Activated CD4-positive, alpha-beta memory T cell treated with anti-CD3 and anti-CD28 coated beads for 36 hours (primary cell): ENCODE results near the gene SCN4B. TPM values are rescaled to one million over a fixed set of nuclear protein-coding genes. Genes with fewer than 3 reads are reported as not detected.

Source experiments
- CTCF ChIA-PET: fragments of 350-600 bp; sonication (Branson Sonifier 250); formaldehyde crosslinking; loops from one replicate; lab custom pipeline; 2021; ENCODE audit warnings: antibody characterized with exemption, inconsistent platforms; lab: Charles Lee
- POLR2A ChIA-PET: fragments of 350-600 bp; sonication (Branson Sonifier 250); formaldehyde crosslinking; loops from one replicate; lab custom pipeline; 2021; ENCODE audit warnings: antibody characterized with exemption; lab: Charles Lee
- DNase-seq: peaks from one replicate; pipeline ENCODE4 v3.0.0-alpha.2; 2020
- H3K27ac Mint-ChIP-seq: one replicate; pipeline ENCODE4 v1.8.0; 2021; ENCODE audit warnings: mixed read lengths
- H3K27me3 Mint-ChIP-seq: one replicate; pipeline ENCODE4 v1.8.0; 2021; ENCODE audit warnings: mixed read lengths
- H3K36me3 Mint-ChIP-seq: one replicate; pipeline ENCODE4 v1.8.0; 2021; ENCODE audit warnings: mixed read lengths
- H3K4me1 Mint-ChIP-seq: one replicate; pipeline ENCODE4 v1.8.0; 2021; ENCODE audit warnings: low read depth, mixed read lengths
- H3K4me3 Mint-ChIP-seq: one replicate; pipeline ENCODE4 v1.8.0; 2021; ENCODE audit warnings: mild to moderate bottlenecking, mixed read lengths
- H3K9me3 Mint-ChIP-seq: one replicate; pipeline ENCODE4 v1.8.0; 2021; ENCODE audit warnings: mixed read lengths
- intact Hi-C: fragments of 100-400 bp; cut with micrococcal nuclease; formaldehyde crosslinking; loops from one replicate; pipeline ENCODE4 v1.15.1; 2023
- total RNA-seq, 2 experiments: library from RNA; stranded (reverse); gene quantifications; one replicate each; pipeline ENCODE4 v1.2.3, GENCODE V29; 2021

Gene SCN4B
- total RNA-seq, 2 experiments from 2014 or later, result 0.22 to 0.36 TPM

- Mint-ChIP-seq H3K9me3 (peaks cover 31% of the 10 kb centered on the region), H3K4me3 (no peak overlapping the region), H3K27me3 (peaks cover 5% of the 10 kb centered on the region), H3K27ac (no peak overlapping the region), H3K4me1 (no peaks in the 10 kb centered on the region), H3K36me3 (peaks cover 2% of the 10 kb centered on the region)
- CTCF ChIA-PET, result interaction anchor here (1.0 kb wide), 1 partner anchor 33 kb away, joined by 3 read pairs; no protein-coding TSS in a partner anchor
- DNase-seq, result no peak
- intact Hi-C loops, result no loop called here
- POLR2A ChIA-PET, result no interaction called here
Measured at GRCh38 chr11:118088531-118088930, 64.1 kb downstream of the SCN4B start.

GRCh38 chr11:118087931-118088330 lies 64.7 kb downstream of the SCN4B start:
- Mint-ChIP-seq H3K27ac (no peak overlapping the region), H3K9me3 (peaks cover 31% of the 10 kb centered on the region), H3K36me3 (peaks cover 2% of the 10 kb centered on the region), H3K27me3 (peaks cover 5% of the 10 kb centered on the region), H3K4me1 (no peaks in the 10 kb centered on the region), H3K4me3 (no peak overlapping the region)
- intact Hi-C loops, result no loop called here
- DNase-seq, result no peak
- ChIA-PET CTCF (interaction anchor here (1.0 kb wide), 1 partner anchor 34 kb away, joined by 3 read pairs; no protein-coding TSS in a partner anchor), POLR2A (no interaction called here)

- Mint-ChIP-seq H3K27ac (no peak within 1 kb of the TSS), H3K36me3 (peaks cover 2% of the 10 kb centered on the region), H3K9me3 (peaks cover 31% of the 10 kb centered on the region), H3K27me3 (peaks cover 5% of the 10 kb centered on the region), H3K4me1 (no peaks in the 10 kb centered on the region), H3K4me3 (no peak within 1 kb of the TSS)
- intact Hi-C loops, result no loop called here
- ChIA-PET CTCF (interaction anchor here (1.0 to 1.1 kb wide), 2 partner anchors 35 to 84 kb away, joined by 3 to 4 read pairs; no protein-coding TSS in a partner anchor), POLR2A (no interaction called here)
- DNase-seq, result no peak
Measured at GRCh38 chr11:118086913-118087768, 65.5 kb downstream of the SCN4B start, which contains the start of gene SMIM35. SMIM35 (minus strand) TSS chr11:118086963; CDS start chr11:118086757, 206 bp downstream.

- H3K27me3 Mint-ChIP-seq, result peaks cover 8% of the 10 kb centered on the region
- intact Hi-C loops, result no loop called here
- H3K4me3 Mint-ChIP-seq, result no peak overlapping the region
- CTCF ChIA-PET, result no interaction called here
- H3K9me3 Mint-ChIP-seq, result peaks cover 31% of the 10 kb centered on the region
- no peaks in the 10 kb centered on the region for H3K4me1 Mint-ChIP-seq
- H3K27ac Mint-ChIP-seq, result no peak overlapping the region
- POLR2A ChIA-PET, result no interaction called here
- H3K36me3 Mint-ChIP-seq, result peaks cover 2% of the 10 kb centered on the region
- no peak for DNase-seq
Measured at GRCh38 chr11:118084656-118085055, 68.0 kb downstream of the SCN4B start.

- DNase-seq, result no peak
- Mint-ChIP-seq H3K27me3 (peaks cover 5% of the 10 kb centered on the region), H3K4me3 (no peak overlapping the region), H3K9me3 (peaks cover 31% of the 10 kb centered on the region), H3K27ac (no peak overlapping the region), H3K4me1 (no peaks in the 10 kb centered on the region), H3K36me3 (peaks cover 2% of the 10 kb centered on the region)
- ChIA-PET POLR2A (no interaction called here), CTCF (no interaction called here)
- intact Hi-C loops, result no loop called here
Measured at GRCh38 chr11:118084247-118084646, 68.4 kb downstream of the SCN4B start.

Other genes starting within 250 kb of the SCN4B start
- gene TMPRSS13, start 223.4 kb downstream of the SCN4B start, total RNA-seq, result 1 to 10 TPM; 2.0 to 2.6 TPM
- gene IL10RA, start 166.4 kb downstream of the SCN4B start, total RNA-seq, result 100 to 1,000 TPM; 114 to 117 TPM
- gene TMPRSS4, start 75.7 kb downstream of the SCN4B start, total RNA-seq, result not detected
- gene SMIM35, start 65.9 kb downstream of the SCN4B start, total RNA-seq, result under 1 TPM; 0.22 to 0.40 TPM
- gene SCN2B, start 23.8 kb upstream of the SCN4B start, total RNA-seq, result not detected
- gene JAML, start 72.2 kb upstream of the SCN4B start, total RNA-seq, result 100 to 1,000 TPM; 155 to 163 TPM
- 10 to 100 TPM; 47.3 to 49.0 TPM for gene MPZL3, start 99.5 kb upstream of the SCN4B start, total RNA-seq
- gene MPZL2, start 111.5 kb upstream of the SCN4B start, total RNA-seq, result 10 to 100 TPM; 15.8 to 17.8 TPM
- 100 to 1,000 TPM; 476 to 488 TPM for gene CD3E, start 151.9 kb upstream of the SCN4B start, total RNA-seq
- 100 to 1,000 TPM; 321 to 346 TPM for gene CD3D, start 189.9 kb upstream of the SCN4B start, total RNA-seq
- gene CD3G, start 191.5 kb upstream of the SCN4B start, total RNA-seq, result 100 to 1,000 TPM; 137 to 138 TPM
- gene UBE4A, start 206.8 kb upstream of the SCN4B start, total RNA-seq, result 10 to 100 TPM; 39.1 to 40.4 TPM
- gene ATP5MG, start 248.8 kb upstream of the SCN4B start, total RNA-seq, result 100 to 1,000 TPM; 298 to 306 TPM